Right cardiac atrium (tissue), 5 donors: ENCODE measurements around the gene DUSP14. TPM values are rescaled to one million over a fixed set of nuclear protein-coding genes. Genes with fewer than 3 reads are reported as not detected.

ENCODE experiments used
- ATAC-seq, 2 donors: fragments of 200-7000 bp; cut with Tn5 transposase; one replicate each; pipeline versions ENCODE4 v1.8.0 to v1.9.1; 2020; ENCODE audit warnings: moderate library complexity in 2 of 2, mild to moderate bottlenecking in 1 of 2
- DNase-seq, 3 donors: peaks; one replicate each; pipeline ENCODE4 v3.0.0-alpha.2; 2020
- H3K27ac ChIP-seq: one replicate; pipeline ENCODE4 v1.5.1; 2013; ENCODE audit warnings: mild to moderate bottlenecking, low read length, control low read depth, moderate library complexity
- H3K27me3 ChIP-seq: one replicate; pipeline ENCODE4 v1.6.1; 2013; ENCODE audit not compliant: control insufficient read depth, insufficient read depth
- H3K4me1 ChIP-seq: one replicate; pipeline ENCODE4 v1.6.1; 2013; ENCODE audit warnings: low read length; ENCODE audit not compliant: control insufficient read depth, insufficient read depth
- H3K4me3 ChIP-seq: one replicate; pipeline ENCODE4 v1.5.1; 2013; ENCODE audit warnings: low read length, control low read depth
- H3K9me3 ChIP-seq: one replicate; pipeline ENCODE4 v1.6.1; 2013; ENCODE audit warnings: low read length; ENCODE audit not compliant: control insufficient read depth
- WGBS: extraction: QIAGEN DNeasy Blood & Tissue Kit; methylation state at CpG from one replicate; pipeline ENCODE4 v1.1.7; 2013; 5-methylcytosine and 5-hydroxymethylcytosine counted together
- intact Hi-C, 4 donors: fragments of 100-400 bp; cut with DNase I; formaldehyde crosslinking; loops; one replicate each; pipeline versions ENCODE4 v1.11.0 to v1.14.0; 2022 to 2023
- polyA plus RNA-seq: library from polyadenylated mRNA; stranded (reverse); fragments of 200-250 nt; gene quantifications from one replicate; pipeline ENCODE4 v1.2.3, GENCODE V29; 2013
- total RNA-seq, 4 donors: library from RNA; stranded (reverse); fragmentation: NEBNext Ultra II Directional; extraction: Animal tissue kit (Norgen Biotek cat#: 25700); gene quantifications; one replicate each; pipeline ENCODE4 v1.2.1, GENCODE V29; 2021
- donor health status: healthy with polysubstance abuse.
- donor health status: DM: no; HTN: yes; CAD: no.
- donor health status: DM: no; HTN: no; CAD: no.
- donor health status: DM: no; HTN: yes; CAD: no; lungs with severe emphysema.
- donor health status: DM: yes; HTN: yes; CAD: no.

The DUSP14 gene
- total and polyA plus RNA-seq, 5 donors: 16.7 to 20.1 (median 18.1) TPM

- intact Hi-C loops: no loop called here
- ATAC-seq: no peak
Observed at GRCh38 chr17:37562016-37562745, 72.5 kb downstream of the DUSP14 start.

More at GRCh38 chr17:37562016-37562745, 72.5 kb downstream of the DUSP14 start:
- Histone ChIP-seq H3K4me1 (no peaks in the 10 kb centered on the region), H3K4me3 (no peak overlapping the region), H3K9me3 (no peaks in the 10 kb centered on the region), H3K27me3 (no peaks in the 10 kb centered on the region), H3K27ac (no peak overlapping the region)
- no peak for DNase-seq
- WGBS: 89% methylated on average over 5 of the region's 5 CpGs

Other genes with a start within 250 kb of the DUSP14 start
- gene C17orf78, start 113.9 kb upstream of the DUSP14 start, total RNA-seq: not detected
- not detected for gene C17orf78, start 113.9 kb upstream of the DUSP14 start, polyA plus RNA-seq
- gene ACACA, start 83.1 kb upstream of the DUSP14 start, total RNA-seq: 10 to 100 TPM; 18.4 to 24.8 (median 21.0) TPM
- 8.9 TPM for gene ACACA, start 83.1 kb upstream of the DUSP14 start, polyA plus RNA-seq
- 10 to 100 TPM; 12.3 to 18.0 (median 14.2) TPM for gene TADA2A, start 83.0 kb upstream of the DUSP14 start, total RNA-seq
- 6.2 TPM for gene TADA2A, start 83.0 kb upstream of the DUSP14 start, polyA plus RNA-seq
- 10 to 100 TPM; 30.3 to 35.9 (median 35.5) TPM for gene SYNRG, start 119.5 kb downstream of the DUSP14 start, total RNA-seq
- 6.0 TPM for gene SYNRG, start 119.5 kb downstream of the DUSP14 start, polyA plus RNA-seq
- gene DDX52, start 153.6 kb downstream of the DUSP14 start, total RNA-seq: 10 to 100 TPM; 14.3 to 16.5 (median 15.5) TPM
- gene DDX52, start 153.6 kb downstream of the DUSP14 start, polyA plus RNA-seq: 8.7 TPM